K562 (cell line): ENCODE measurements around the gene CALY.

Experiments
- EHMT2 ChIP-seq: fragments of 450-650 bp; IDR thresholded peaks from 2 replicates; pipeline ENCODE4 v1.6.1; 2018; ENCODE audit warnings: antibody characterized with exemption
- FOXA1 ChIP-seq: fragments of 450-650 bp; IDR thresholded peaks from 2 replicates; pipeline ENCODE4 v1.6.1; 2016; ENCODE audit warnings: mild to moderate bottlenecking, borderline replicate concordance
- GABPB1 ChIP-seq: sonication (generic); formaldehyde crosslinking; IDR thresholded peaks from 2 replicates; pipeline ENCODE4 v1.8.0; 2022; ENCODE audit warnings: mild to moderate bottlenecking, missing genetic modification reagents
- MEF2D ChIP-seq: conservative IDR thresholded peaks from 2 replicates; pipeline ENCODE4 v1.6.1; 2016; ENCODE audit warnings: low read depth, missing genetic modification characterization, missing compliant biosample characterization
- POLR2AphosphoS2 ChIP-seq: IDR thresholded peaks from 2 replicates; pipeline ENCODE4 v1.6.1; 2012; ENCODE audit warnings: low read length, improper control_type of control experiment
- RFX5 ChIP-seq: IDR thresholded peaks from 2 replicates; pipeline ENCODE4 v1.6.1; 2011; ENCODE audit warnings: low read depth, mild to moderate bottlenecking, improper control_type of control experiment, low read length
- SMAD3 ChIP-seq: fragments of 450-650 bp; formaldehyde crosslinking; conservative IDR thresholded peaks from 2 replicates; pipeline ENCODE4 v1.4.0; 2020; ENCODE audit warnings: mild to moderate bottlenecking
- SNRNP70 ChIP-seq: fragments of 200-400 bp; formaldehyde crosslinking; optimal IDR thresholded peaks from 2 replicates; pipeline ENCODE3; 2017; ENCODE audit warnings: low read depth, low read length
- STAT5B ChIP-seq: fragments of 250-450 bp; sonication (Bioruptor Pico); IDR thresholded peaks from 2 replicates; pipeline ENCODE4 v1.8.0; 2021; ENCODE audit warnings: mild to moderate bottlenecking, inconsistent platforms
- TF ChIP-seq, protein P1 (sequence below): fragments of 250-450 bp; sonication (Bioruptor Pico); IDR thresholded peaks from 2 replicates; pipeline ENCODE4 v1.5.0; 2021; ENCODE audit warnings: mild to moderate bottlenecking, borderline replicate concordance

DNA sequence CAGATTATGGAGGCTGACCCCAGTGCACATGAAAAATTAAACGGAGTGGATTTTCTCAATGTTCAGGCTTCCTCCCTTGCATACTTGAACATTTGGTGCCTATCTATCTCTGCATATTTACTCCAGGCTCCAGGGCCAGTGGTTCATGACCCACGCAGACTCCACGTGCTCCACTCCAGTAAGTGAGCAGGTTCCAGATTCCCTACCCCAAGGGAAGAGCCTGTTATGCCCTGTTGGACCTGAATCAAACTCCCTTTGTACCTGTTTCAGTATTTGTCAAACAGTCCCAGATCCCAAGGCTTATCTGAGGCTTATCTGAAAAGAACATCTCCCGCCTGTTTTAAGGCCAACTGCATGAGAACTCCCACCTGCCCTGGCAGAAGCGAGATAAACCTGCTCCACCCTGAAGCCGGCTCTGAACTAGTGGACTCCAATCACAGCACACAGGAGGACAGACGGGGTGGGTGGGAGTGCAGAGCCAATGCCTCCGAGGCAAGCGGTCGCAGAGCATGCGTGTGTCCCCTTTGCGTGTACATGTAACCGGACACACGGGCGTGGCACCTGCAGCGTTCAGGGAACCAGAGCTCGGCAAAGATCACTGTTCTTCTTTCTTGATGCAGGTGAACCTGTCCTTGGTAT, 23.4 kb upstream of the CALY start:
- TF ChIP-seq STAT5B: no peak
- no peak for TF ChIP-seq EHMT2
- no peak for TF ChIP-seq POLR2AphosphoS2
- TF ChIP-seq MEF2D (tag): no peak
- TF ChIP-seq, protein P1, sequence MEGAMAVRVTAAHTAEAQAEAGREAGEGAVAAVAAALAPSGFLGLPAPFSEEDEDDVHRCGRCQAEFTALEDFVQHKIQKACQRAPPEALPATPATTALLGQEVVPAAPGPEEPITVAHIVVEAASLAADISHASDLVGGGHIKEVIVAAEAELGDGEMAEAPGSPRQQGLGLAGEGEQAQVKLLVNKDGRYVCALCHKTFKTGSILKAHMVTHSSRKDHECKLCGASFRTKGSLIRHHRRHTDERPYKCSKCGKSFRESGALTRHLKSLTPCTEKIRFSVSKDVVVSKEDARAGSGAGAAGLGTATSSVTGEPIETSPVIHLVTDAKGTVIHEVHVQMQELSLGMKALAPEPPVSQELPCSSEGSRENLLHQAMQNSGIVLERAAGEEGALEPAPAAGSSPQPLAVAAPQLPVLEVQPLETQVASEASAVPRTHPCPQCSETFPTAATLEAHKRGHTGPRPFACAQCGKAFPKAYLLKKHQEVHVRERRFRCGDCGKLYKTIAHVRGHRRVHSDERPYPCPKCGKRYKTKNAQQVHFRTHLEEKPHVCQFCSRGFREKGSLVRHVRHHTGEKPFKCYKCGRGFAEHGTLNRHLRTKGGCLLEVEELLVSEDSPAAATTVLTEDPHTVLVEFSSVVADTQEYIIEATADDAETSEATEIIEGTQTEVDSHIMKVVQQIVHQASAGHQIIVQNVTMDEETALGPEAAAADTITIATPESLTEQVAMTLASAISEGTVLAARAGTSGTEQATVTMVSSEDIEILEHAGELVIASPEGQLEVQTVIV (CRISPR knock-in tag): no peak
- TF ChIP-seq RFX5: no peak
- TF ChIP-seq FOXA1: no peak
- TF ChIP-seq SNRNP70: no peak
- TF ChIP-seq SMAD3 (CRISPR knock-in tag): no peak
- no peak for TF ChIP-seq GABPB1 (CRISPR knock-in tag)
